Adrenal gland (tissue), 12 donors: ENCODE data around the gene IMPDH1. TPM values are rescaled to one million over a fixed set of nuclear protein-coding genes. Genes with fewer than 3 reads are reported as not detected.

Experiments
- DNase-seq, 7 donors: peaks; one replicate each; pipeline ENCODE4 v3.0.0-alpha.2; 2019 to 2020
- H3K27ac ChIP-seq, 5 donors: fragments of 200-600 bp; sonication (generic) in 4 of 5; 1 replicate in 3 of 5; 2 replicates in 2 of 5; pipeline versions ENCODE4 v1.5.1 to v1.8.0; 2016 to 2020; ENCODE audit warnings: mild to moderate bottlenecking in 1 of 5
- H3K27me3 ChIP-seq: fragments of 200-600 bp; 2 replicates; pipeline ENCODE4 v1.8.0; 2021
- H3K36me3 ChIP-seq, 2 donors: fragments of 200-600 bp; replicated peaks in 1 of 2; 1 replicate in 1 of 2; 2 replicates in 1 of 2; pipeline versions ENCODE4 v1.5.1 to v1.8.0; 2018 to 2022
- H3K4me1 ChIP-seq, 2 donors: fragments of 200-600 bp; replicated peaks in 1 of 2; 1 replicate in 1 of 2; 2 replicates in 1 of 2; pipeline versions ENCODE4 v1.5.1 to v1.8.0; 2018 to 2021
- H3K4me3 ChIP-seq, 4 donors: fragments of 200-600 bp; sonication (generic) in 3 of 4; one replicate each; pipeline ENCODE4 v1.5.1; 2016 to 2018
- H3K9me3 ChIP-seq, 3 donors: fragments of 200-600 bp; sonication (generic) in 1 of 3; replicated peaks in 1 of 3; 1 replicate in 2 of 3; 2 replicates in 1 of 3; pipeline versions ENCODE4 v1.5.1 to v1.8.0; 2016 to 2021
- POLR2A ChIP-seq, 2 donors: fragments of 450-650 bp; IDR thresholded peaks; one replicate each; pipeline ENCODE4 v1.6.1; 2017; ENCODE audit warnings: antibody characterized with exemption in 2 of 2, mild to moderate bottlenecking in 2 of 2, moderate library complexity in 1 of 2
- WGBS, 4 donors: extraction: QIAGEN DNeasy Blood & Tissue Kit in 2 of 4; methylation state at CpG; one replicate each; pipeline versions ENCODE4 v1.1.5 to v1.1.7; 2013 to 2017; 5-methylcytosine and 5-hydroxymethylcytosine counted together
- intact Hi-C, 2 donors: fragments of 100-400 bp; cut with DNase I; formaldehyde crosslinking; loops; one replicate each; pipeline versions ENCODE4 v1.14.1 to v1.15.0; 2022 to 2023
- polyA plus RNA-seq, 3 donors: library from polyadenylated mRNA; stranded (reverse); fragments of 200-250 nt in 2 of 3; fragments of 350-450 nt in 1 of 3; fragmentation: Illumina TruSeq in 1 of 3; extraction: RNeasy Lipid Tissue Mini Kit (QIAGEN cat#74804) in 1 of 3; gene quantifications; one replicate each; pipeline ENCODE4 v1.2.3, GENCODE V29; 2013 to 2014
- total RNA-seq, 9 donors: library from RNA; depleted of rRNA in 4 of 9; stranded (reverse); fragments of >200 nt in 4 of 9; fragments of 120-200 nt in 1 of 9; fragmentation: NEBNext Ultra II Directional in 1 of 9; extraction: Animal tissue kit (Norgen Biotek cat#: 25700) in 1 of 9; gene quantifications; one replicate each; pipeline versions ENCODE4 v1.1.0 to v1.2.4, GENCODE V29; 2013 to 2023
- TF ChIP-seq, protein P1 (sequence below), 6 experiments: fragments of 450-650 bp in 4 of 6; fragments of 200-600 bp in 2 of 6; sonication (generic) in 1 of 6; IDR thresholded peaks; 1 replicate in 5 of 6; 2 replicates in 1 of 6; pipeline versions ENCODE4 v1.5.1 to v1.8.0; 2016 to 2021; ENCODE audit warnings: antibody characterized with exemption in 6 of 6, mild to moderate bottlenecking in 2 of 6, moderate library complexity in 1 of 6
- donor health status: healthy with polysubstance abuse.
- donor health status: Bipolar disorder and iron deficiency.
- donor health status: DM: yes; HTN: yes; CAD: no.
- donor health status: DM: no; HTN: no; CAD: no.
- donor health status: DM: no; HTN: no; CAD: no.
- donor health status: DM: yes; HTN: yes; CAD: no.

Gene IMPDH1
- total and polyA plus RNA-seq, 12 donors, result 11.8 to 52.4 (median 32.4) TPM

DNA sequence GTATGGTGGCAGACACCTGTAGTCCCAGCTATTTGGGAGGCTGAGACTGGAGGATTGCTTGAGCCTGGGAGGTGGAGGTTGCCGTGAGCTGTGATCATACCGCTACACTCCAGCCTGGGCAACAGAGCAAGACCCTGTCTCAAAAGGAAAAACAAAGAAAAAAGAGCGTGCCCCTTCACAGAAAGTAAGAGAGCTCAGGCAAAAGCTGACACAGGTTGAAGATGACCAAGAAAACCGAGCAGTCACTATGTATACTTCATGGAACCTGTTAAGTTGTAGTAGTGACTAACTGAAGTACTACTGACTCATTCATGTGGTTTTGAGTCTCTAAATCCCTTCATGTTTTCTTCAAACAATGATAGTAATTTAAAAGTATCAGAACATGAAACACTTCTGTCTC, 47.1 kb downstream of the IMPDH1 start:
- intact Hi-C loops, result no loop called here
- Histone ChIP-seq H3K9me3 (no peaks in the 10 kb centered on the region), H3K27me3 (peaks cover 14% of the 10 kb centered on the region), H3K4me3 (no peak overlapping the region), H3K4me1 (peaks cover 4 to 7% of the 10 kb centered on the region in 2 donors), H3K36me3 (no peaks in the 10 kb centered on the region), H3K27ac (no peak overlapping the region)
- no peak for TF ChIP-seq POLR2A (IDR thresholded peaks at IDR 0.05)
- TF ChIP-seq, protein P1, sequence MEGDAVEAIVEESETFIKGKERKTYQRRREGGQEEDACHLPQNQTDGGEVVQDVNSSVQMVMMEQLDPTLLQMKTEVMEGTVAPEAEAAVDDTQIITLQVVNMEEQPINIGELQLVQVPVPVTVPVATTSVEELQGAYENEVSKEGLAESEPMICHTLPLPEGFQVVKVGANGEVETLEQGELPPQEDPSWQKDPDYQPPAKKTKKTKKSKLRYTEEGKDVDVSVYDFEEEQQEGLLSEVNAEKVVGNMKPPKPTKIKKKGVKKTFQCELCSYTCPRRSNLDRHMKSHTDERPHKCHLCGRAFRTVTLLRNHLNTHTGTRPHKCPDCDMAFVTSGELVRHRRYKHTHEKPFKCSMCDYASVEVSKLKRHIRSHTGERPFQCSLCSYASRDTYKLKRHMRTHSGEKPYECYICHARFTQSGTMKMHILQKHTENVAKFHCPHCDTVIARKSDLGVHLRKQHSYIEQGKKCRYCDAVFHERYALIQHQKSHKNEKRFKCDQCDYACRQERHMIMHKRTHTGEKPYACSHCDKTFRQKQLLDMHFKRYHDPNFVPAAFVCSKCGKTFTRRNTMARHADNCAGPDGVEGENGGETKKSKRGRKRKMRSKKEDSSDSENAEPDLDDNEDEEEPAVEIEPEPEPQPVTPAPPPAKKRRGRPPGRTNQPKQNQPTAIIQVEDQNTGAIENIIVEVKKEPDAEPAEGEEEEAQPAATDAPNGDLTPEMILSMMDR (IDR thresholded peaks at IDR 0.05), result no peak
- no peak for DNase-seq
- WGBS, 4 donors, result 75 to 83% (median 81%) methylated on average over 4 of the region's 4 CpGs

DNA sequence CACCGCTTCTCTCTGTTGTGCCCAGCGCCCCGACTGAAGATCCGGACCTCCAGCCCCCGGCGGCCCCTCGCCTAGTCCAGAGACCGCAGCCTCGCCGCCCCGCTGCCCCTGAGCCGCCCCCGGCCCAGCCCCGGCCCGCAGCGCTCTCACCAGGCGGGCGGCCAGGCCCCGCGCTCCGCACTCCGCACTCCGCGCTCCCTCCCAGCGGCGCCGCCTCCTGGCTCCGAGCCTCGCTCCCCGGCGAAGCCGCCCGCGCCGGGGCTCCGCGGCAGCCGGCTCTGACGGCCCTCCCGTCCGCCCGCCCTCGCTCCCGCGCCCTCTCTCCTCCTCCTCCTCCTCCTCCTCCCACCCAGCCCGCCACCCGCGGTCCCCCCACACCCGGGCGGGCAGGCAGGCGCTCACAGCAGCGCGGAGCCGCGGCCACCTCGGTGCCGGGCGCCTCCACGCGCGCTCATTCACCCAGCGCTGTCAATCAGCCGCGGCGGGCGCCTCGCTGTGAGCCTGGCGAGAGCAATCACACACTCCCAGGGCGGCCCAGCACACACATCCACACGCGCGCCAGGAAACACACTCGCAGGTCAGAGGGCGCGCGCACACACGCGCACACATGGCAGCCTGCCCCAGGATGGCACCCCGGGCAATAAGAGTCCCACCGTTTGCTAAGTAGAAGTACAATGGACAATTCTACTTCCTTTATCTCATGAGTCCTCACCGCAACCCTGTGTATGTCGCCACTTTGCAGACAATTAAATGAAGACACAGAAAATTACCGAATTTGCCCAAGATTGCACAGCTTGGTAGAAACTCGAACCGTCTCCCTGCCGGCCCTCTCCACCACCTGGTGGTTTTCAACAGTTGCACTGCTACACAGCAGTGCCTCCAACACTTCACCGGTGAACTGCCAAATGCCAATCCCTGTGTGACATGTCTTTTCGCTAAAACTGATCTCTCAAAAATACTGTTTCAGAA, 48.1 kb downstream of the IMPDH1 start, which contains the start of gene PRRT4:
PRRT4 (minus strand) TSS at position 280 of the 969 bp plus-strand sequence.
- Histone ChIP-seq H3K36me3 (no peaks in the 10 kb centered on the region), H3K4me3 (peak within 1 kb of the TSS in 2 of 4 donors; percentile 34 to 76), H3K4me1 (peaks cover 4 to 7% of the 10 kb centered on the region in 2 donors), H3K27me3 (peaks cover 14% of the 10 kb centered on the region), H3K27ac (peak within 1 kb of the TSS in 1 of 5 donors; percentile 8), H3K9me3 (no peaks in the 10 kb centered on the region)
- TF ChIP-seq POLR2A (IDR thresholded peaks at IDR 0.05), result no peak
- TF ChIP-seq, protein P1 (IDR thresholded peaks at IDR 0.05), result no peak
- DNase-seq, result peak in 3 of 7 donors; percentile 26 to 69 (median 28)
- intact Hi-C loops, result no loop called here
- 1 to 7% (median 1%) methylated on average over 12 to 85 of the region's 88 CpGs for WGBS, 4 donors

DNA sequence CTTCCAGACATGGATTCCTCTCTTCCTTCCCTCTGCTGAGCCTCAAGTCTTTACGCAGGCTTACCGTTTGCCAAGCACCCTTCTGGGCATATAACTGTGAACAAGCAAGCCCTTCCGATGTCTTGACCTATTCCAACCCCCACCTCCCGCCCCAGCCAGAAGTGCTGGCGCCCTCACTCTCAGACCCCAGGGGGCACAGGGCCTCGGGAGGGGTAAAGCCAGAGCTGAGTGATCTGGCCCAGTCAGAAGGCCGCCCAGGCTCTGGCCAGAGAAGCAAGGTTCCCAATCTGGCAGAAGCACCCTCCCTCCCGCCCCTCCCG, 49.5 kb downstream of the IMPDH1 start:
- Histone ChIP-seq H3K4me3 (peak overlapping the region in 1 of 4 donors; percentile 76), H3K36me3 (no peaks in the 10 kb centered on the region), H3K27ac (no peak overlapping the region), H3K27me3 (peaks cover 14% of the 10 kb centered on the region), H3K4me1 (peaks cover 4 to 7% of the 10 kb centered on the region in 2 donors), H3K9me3 (no peaks in the 10 kb centered on the region)
- peak in 1 of 7 donors; percentile 48 for DNase-seq
- 32 to 63% (median 37%) methylated on average over 4 to 9 of the region's 9 CpGs for whole genome bisulfite sequencing, 4 donors
- intact Hi-C loops, result no loop called here
- TF ChIP-seq, protein P1 (IDR thresholded peaks at IDR 0.05), result no peak
- TF ChIP-seq POLR2A (IDR thresholded peaks at IDR 0.05), result no peak

DNA sequence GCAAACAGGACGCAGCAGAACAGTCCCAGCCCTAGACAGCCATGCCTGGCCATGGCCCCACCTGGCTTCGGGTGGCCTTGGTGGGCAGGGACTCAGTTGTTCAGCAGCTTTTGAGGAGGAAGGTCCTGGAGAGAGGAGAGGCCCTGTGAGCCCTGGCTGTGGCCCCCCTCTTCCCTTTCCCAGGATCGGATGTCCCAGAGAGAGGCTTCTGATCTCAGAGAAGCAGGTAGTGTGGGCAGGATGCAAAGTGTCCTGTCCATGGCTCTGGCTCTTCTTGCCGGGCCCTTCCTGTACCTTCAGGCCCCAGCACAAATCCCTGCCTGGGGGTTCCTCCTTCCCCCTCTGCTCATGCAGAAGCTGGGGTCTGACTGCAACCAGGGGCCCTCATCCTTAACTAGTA, 49.8 kb downstream of the IMPDH1 start:
- intact Hi-C loops, result no loop called here
- Histone ChIP-seq H3K4me1 (peaks cover 4 to 7% of the 10 kb centered on the region in 2 donors), H3K9me3 (no peaks in the 10 kb centered on the region), H3K36me3 (no peaks in the 10 kb centered on the region), H3K27me3 (peaks cover 14% of the 10 kb centered on the region), H3K4me3 (no peak overlapping the region), H3K27ac (no peak overlapping the region)
- DNase-seq, result no peak
- WGBS, 4 donors, result 84 to 100% (median 93%) methylated on average over 1 to 4 of the region's 4 CpGs
- TF ChIP-seq POLR2A (IDR thresholded peaks at IDR 0.05), result no peak
- TF ChIP-seq, protein P1 (IDR thresholded peaks at IDR 0.05), result no peak
